Activated naive CD8-positive, alpha-beta T cell treated with anti-CD3 and anti-CD28 coated beads, Interleukin-2, amount 50 U/mL, for 16 hours (primary cell): ENCODE results near the gene PPP1CB.

Experiments used
- DNase-seq: peaks from one replicate; pipeline ENCODE4 v3.0.0-alpha.2; 2020; ENCODE audit warnings: low read depth, low spot score

PPP1CB gene

GRCh38 chr2:28745225-28745624, 6.4 kb upstream of the PPP1CB start:
- DNase-seq, result no peak

- no peak for DNase-seq
Measured at GRCh38 chr2:28745876-28746275, 5.8 kb upstream of the PPP1CB start.

- DNase-seq, result no peak
Measured at GRCh38 chr2:28746429-28747111, 5.1 kb upstream of the PPP1CB start.

- DNase-seq, result no peak
Measured at GRCh38 chr2:28747714-28748113, 3.9 kb upstream of the PPP1CB start.

- DNase-seq, result no peak
Measured at GRCh38 chr2:28748176-28748575, 3.5 kb upstream of the PPP1CB start.

- DNase-seq, result no peak
Measured at GRCh38 chr2:28748941-28749340, 2.7 kb upstream of the PPP1CB start.

- no peak for DNase-seq
Measured at GRCh38 chr2:28749526-28749925, 2.1 kb upstream of the PPP1CB start.

GRCh38 chr2:28750316-28751251, 1.0 kb upstream of the PPP1CB start:
- DNase-seq, result no peak

GRCh38 chr2:28751956-28752630, 463 bp downstream of the PPP1CB start:
- DNase-seq, result no peak

- no peak for DNase-seq
Measured at GRCh38 chr2:28752631-28753376, 1.2 kb downstream of the PPP1CB start.

GRCh38 chr2:28754321-28754720, 2.7 kb downstream of the PPP1CB start:
- no peak for DNase-seq

- no peak for DNase-seq
Measured at GRCh38 chr2:28755421-28755820, 3.8 kb downstream of the PPP1CB start.

GRCh38 chr2:28758459-28758858, 6.8 kb downstream of the PPP1CB start:
- DNase-seq, result no peak

- no peak for DNase-seq
Measured at GRCh38 chr2:28761420-28761819, 9.8 kb downstream of the PPP1CB start.

GRCh38 chr2:28764909-28765711, 13.5 kb downstream of the PPP1CB start:
- no peak for DNase-seq

- DNase-seq, result no peak
Measured at GRCh38 chr2:28766070-28766469, 14.4 kb downstream of the PPP1CB start.

- no peak for DNase-seq
Measured at GRCh38 chr2:28767337-28767736, 15.7 kb downstream of the PPP1CB start.

- DNase-seq, result no peak
Measured at GRCh38 chr2:28768422-28768821, 16.8 kb downstream of the PPP1CB start.

GRCh38 chr2:28768952-28769351, 17.3 kb downstream of the PPP1CB start:
- no peak for DNase-seq

GRCh38 chr2:28772351-28772750, 20.7 kb downstream of the PPP1CB start:
- DNase-seq, result no peak

GRCh38 chr2:28776471-28776870, 24.8 kb downstream of the PPP1CB start:
- DNase-seq, result no peak
